ENCODE measurements around the gene CAPSL.

- no peak for TF ChIP-seq CTCF (conservative IDR thresholded peaks at IDR 0.05 in 1 of 2, IDR thresholded peaks at IDR 0.05 in 1 of 2; ENCODE audit: extremely low read depth in 1 of 2, insufficient read depth in 1 of 2, low read depth in 1 of 2, low read length in 2 of 2)
- TF ChIP-seq EZH2 (IDR thresholded peaks at IDR 0.05; ENCODE audit: borderline replicate concordance, low read length): no peak
Measured at GRCh38 chr5:35867998-35868397, 70.4 kb downstream of the CAPSL start.

All from mammary epithelial cell (primary cell).